Endothelial cell (in vitro differentiated cells): ENCODE data around the gene LRRC27. TPM values are rescaled to one million over a fixed set of nuclear protein-coding genes. Genes with fewer than 3 reads are reported as not detected.
A peak's percentile ranks its signal among the peaks of the same experiment; 100 is the strongest.
"Not testable (repeated sequence)": the region's sequence is repeated elsewhere in the genome, so short reads cannot be mapped to it uniquely, and the experiment has no call there.

Experiments
- DNase-seq: peaks from one replicate; pipeline ENCODE4 v3.0.0; 2021; ENCODE audit warnings: low spot score
- H3K27ac Mint-ChIP-seq: one replicate; pipeline ENCODE4 v1.8.0; 2021; ENCODE audit warnings: mixed read lengths, inconsistent platforms; ENCODE audit not compliant: unreplicated experiment
- H3K27me3 Mint-ChIP-seq: one replicate; pipeline ENCODE4 v1.8.0; 2021; ENCODE audit warnings: mild to moderate bottlenecking, moderate library complexity, mixed read lengths, inconsistent platforms; ENCODE audit not compliant: unreplicated experiment
- H3K36me3 Mint-ChIP-seq: one replicate; pipeline ENCODE4 v1.8.0; 2021; ENCODE audit warnings: mild to moderate bottlenecking, low read depth, mixed read lengths, inconsistent platforms; ENCODE audit not compliant: unreplicated experiment
- H3K4me1 Mint-ChIP-seq: one replicate; pipeline ENCODE4 v1.8.0; 2021; ENCODE audit warnings: mild to moderate bottlenecking, mixed read lengths, inconsistent platforms; ENCODE audit not compliant: unreplicated experiment
- H3K4me3 Mint-ChIP-seq: one replicate; pipeline ENCODE4 v1.8.0; 2021; ENCODE audit warnings: mild to moderate bottlenecking, mixed read lengths, inconsistent platforms; ENCODE audit not compliant: unreplicated experiment
- H3K9me3 Mint-ChIP-seq: one replicate; pipeline ENCODE4 v1.8.0; 2021; ENCODE audit warnings: mixed read lengths, inconsistent platforms; ENCODE audit not compliant: unreplicated experiment
- CTCF ChIP-seq: fragments of 200-600 bp; sonication (generic); IDR thresholded peaks from one replicate; pipeline ENCODE4 v1.5.0; 2021; ENCODE audit warnings: antibody characterized with exemption; ENCODE audit not compliant: unreplicated experiment
- total RNA-seq: library from RNA; stranded (reverse); fragmentation: NEBNext Ultra II Directional; extraction: Animal tissue kit (Norgen Biotek cat#: 25700); gene quantifications from one replicate; pipeline ENCODE4 v1.2.1, GENCODE V29; 2021; ENCODE audit not compliant: unreplicated experiment

The LRRC27 gene
- total RNA-seq, 1 donor from 2014 or later = 11.1 TPM

- no peaks in the 10 kb centered on the region for H3K36me3 Mint-ChIP-seq
- no peak overlapping the region for H3K4me3 Mint-ChIP-seq
- no peaks in the 10 kb centered on the region for H3K4me1 Mint-ChIP-seq
- TF ChIP-seq CTCF = no peak
- no peak for DNase-seq
- H3K27me3 Mint-ChIP-seq = peaks cover 8% of the 10 kb centered on the region
- H3K9me3 Mint-ChIP-seq = no peaks in the 10 kb centered on the region
- peak overlapping the region; percentile 63 for H3K27ac Mint-ChIP-seq
Measured at GRCh38 chr10:132293813-132294520, 38.0 kb upstream of the LRRC27 start.

GRCh38 chr10:132294561-132295318 is 37.3 kb upstream of the LRRC27 start:
- Mint-ChIP-seq H3K27me3 (peaks cover 8% of the 10 kb centered on the region), H3K27ac (no peak overlapping the region), H3K4me3 (no peak overlapping the region), H3K4me1 (no peaks in the 10 kb centered on the region), H3K9me3 (no peaks in the 10 kb centered on the region), H3K36me3 (no peaks in the 10 kb centered on the region)
- DNase-seq = peak; percentile 56
- no peak for TF ChIP-seq CTCF

- not testable (repeated sequence) for DNase-seq, H3K27me3 Mint-ChIP-seq, H3K4me1 Mint-ChIP-seq, H3K36me3 Mint-ChIP-seq, H3K27ac Mint-ChIP-seq, H3K9me3 Mint-ChIP-seq, H3K4me3 Mint-ChIP-seq
Measured at GRCh38 chr10:132295481-132295880, 36.5 kb upstream of the LRRC27 start.

- no peaks in the 10 kb centered on the region for H3K36me3 Mint-ChIP-seq
- H3K27ac Mint-ChIP-seq = no peak overlapping the region
- H3K27me3 Mint-ChIP-seq = peaks cover 6% of the 10 kb centered on the region
- no peak overlapping the region for H3K4me3 Mint-ChIP-seq
- no peaks in the 10 kb centered on the region for H3K9me3 Mint-ChIP-seq
- no peak for DNase-seq
- no peak for TF ChIP-seq CTCF
- H3K4me1 Mint-ChIP-seq = no peaks in the 10 kb centered on the region
Measured at GRCh38 chr10:132296666-132297443, 35.1 kb upstream of the LRRC27 start.

- TF ChIP-seq CTCF = no peak
- DNase-seq = no peak
- H3K9me3 Mint-ChIP-seq = no peaks in the 10 kb centered on the region
- H3K4me1 Mint-ChIP-seq = no peaks in the 10 kb centered on the region
- H3K36me3 Mint-ChIP-seq = no peaks in the 10 kb centered on the region
- no peak overlapping the region for H3K27ac Mint-ChIP-seq
- H3K4me3 Mint-ChIP-seq = no peak overlapping the region
- peaks cover 6% of the 10 kb centered on the region for H3K27me3 Mint-ChIP-seq
Measured at GRCh38 chr10:132297526-132297925, 34.5 kb upstream of the LRRC27 start.
